Esophagus mucosa (tissue), 1 donor: ENCODE results near the gene MRPL54. TPM values are rescaled to one million over a fixed set of nuclear protein-coding genes. Genes with fewer than 3 reads are reported as not detected.
A peak's percentile ranks its signal among the peaks of the same experiment; 100 is the strongest.

Source experiments
- ATAC-seq: fragments of 200-7000 bp; cut with Tn5 transposase; one replicate; pipeline ENCODE4 v1.9.1; 2020
- total RNA-seq: library from RNA; stranded (reverse); gene quantifications from one replicate; pipeline ENCODE4 v1.2.4, GENCODE V29; 2023
- donor health status: DM: yes; HTN: yes; CAD: no.

Gene MRPL54
- total RNA-seq, 1 donor from 2014 or later = 62.3 TPM

DNA sequence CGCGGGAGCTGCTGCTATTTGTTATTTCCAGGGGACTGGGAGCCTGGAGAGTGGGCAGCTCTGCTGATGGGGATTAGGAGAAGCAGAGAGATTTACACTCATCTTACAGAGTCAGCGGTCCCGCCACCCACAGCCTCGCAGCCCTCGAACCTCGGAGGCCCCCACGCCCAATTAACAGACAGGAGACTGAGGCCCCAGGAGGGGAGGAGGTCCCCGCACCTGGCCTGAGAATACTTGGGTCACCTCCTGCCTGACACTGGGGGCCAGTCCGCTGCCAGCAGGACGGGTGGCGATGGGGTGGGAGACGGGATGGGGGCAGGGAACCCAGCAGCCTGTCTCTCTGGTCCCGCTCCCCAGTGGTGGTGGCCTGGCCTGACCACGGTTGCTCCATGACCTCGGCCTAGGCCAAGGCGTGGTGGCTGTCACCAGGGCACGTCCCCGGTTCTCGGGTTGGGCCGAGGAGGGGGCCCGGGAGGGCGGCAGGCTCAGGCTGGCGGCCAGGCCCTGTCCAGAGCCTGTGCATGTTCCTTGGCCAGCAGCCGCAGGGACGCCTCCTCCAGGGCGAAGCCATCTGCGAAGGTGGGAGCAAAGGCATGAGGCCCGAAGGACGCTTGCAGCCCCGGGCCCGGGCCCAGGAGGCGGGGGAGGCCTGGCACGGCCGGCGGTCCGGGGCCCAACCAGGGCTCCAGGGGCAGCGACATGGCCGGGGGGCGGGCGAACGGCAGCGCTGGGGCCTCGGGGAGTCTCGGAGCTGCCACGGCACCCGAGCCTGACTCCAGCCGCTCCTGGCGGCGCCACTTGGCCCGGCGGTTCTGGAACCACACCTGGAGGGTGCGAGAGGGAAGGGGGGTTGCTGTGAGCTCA lies 7.9 kb downstream of the MRPL54 start:
- ATAC-seq = no peak

DNA sequence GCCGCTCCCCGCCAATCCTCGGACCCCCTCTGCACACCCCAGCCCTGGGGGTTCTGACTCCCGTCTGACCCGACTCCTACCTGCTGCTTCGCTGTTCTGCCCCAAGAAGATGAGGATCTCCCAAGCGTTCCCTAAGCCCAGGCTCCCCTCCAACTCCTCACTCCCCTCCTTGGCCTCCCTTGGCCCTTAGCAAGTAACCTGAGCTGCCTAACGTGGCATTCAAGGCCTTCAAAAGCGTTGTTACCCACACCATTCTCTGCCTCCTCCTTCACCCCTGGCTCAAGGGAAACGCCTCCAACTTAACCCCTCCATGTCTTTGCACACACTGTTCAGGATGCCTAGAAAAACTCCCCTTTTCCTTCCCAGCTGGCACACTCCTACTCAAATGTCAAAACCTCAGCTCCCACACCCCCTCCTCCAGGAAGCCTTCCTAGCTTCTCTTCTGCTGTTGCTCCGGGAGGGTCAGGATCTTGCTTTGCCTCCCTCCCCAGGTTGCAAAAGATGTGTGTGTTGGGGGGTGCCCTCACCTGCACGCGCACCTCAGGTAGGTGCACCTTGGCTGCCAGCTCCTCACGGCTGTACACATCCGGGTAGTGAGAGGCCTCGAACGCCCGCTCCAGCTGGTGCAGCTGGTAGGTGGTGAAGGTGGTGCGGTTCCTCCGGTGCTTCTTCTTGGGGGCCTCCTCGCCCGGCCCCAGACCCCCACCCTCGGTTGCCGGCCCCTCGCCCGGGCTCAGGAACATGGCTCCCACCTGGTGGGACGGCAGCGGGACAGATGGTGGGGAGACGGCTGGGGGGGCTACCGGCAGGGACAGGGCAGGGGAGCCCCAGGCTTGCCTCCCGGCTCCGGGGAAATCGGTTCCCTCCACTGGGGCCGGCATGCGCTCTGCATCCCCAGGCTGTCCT lies 8.8 kb downstream of the MRPL54 start:
- no peak for ATAC-seq

DNA sequence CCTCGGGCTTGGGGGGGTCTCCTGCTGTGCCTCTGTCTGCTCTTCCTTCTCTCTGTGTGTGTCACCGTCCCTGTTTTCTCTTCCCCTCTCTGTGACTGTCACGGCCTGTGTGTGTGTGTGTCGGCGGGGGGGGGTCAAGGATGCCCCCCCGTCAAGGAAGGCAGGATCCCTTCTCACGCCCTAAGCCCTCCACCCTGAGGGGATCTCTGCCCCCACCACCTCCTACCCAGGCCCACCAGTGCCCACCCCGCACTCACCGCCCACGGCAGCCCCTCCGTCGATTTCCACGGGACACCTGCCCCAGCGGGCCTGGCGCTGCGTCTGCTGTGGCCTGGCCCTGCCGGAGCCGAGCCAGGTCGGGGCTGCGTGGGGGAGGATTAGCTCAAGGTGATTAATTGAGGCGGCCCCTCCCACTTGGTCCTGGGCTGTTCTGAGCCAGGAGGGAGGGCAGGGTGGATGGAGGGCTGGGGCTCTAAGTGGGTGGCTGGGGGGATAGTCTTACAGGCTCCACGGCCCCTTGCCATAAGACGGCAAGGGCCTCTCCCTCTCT lies 9.5 kb downstream of the MRPL54 start, which contains the start of gene RAX2:
Gene RAX2, minus strand, starts transcription at position 323 of the 550 bp plus-strand sequence. CDS start 486 bp downstream, outside the sequence.
- no peak for ATAC-seq

DNA sequence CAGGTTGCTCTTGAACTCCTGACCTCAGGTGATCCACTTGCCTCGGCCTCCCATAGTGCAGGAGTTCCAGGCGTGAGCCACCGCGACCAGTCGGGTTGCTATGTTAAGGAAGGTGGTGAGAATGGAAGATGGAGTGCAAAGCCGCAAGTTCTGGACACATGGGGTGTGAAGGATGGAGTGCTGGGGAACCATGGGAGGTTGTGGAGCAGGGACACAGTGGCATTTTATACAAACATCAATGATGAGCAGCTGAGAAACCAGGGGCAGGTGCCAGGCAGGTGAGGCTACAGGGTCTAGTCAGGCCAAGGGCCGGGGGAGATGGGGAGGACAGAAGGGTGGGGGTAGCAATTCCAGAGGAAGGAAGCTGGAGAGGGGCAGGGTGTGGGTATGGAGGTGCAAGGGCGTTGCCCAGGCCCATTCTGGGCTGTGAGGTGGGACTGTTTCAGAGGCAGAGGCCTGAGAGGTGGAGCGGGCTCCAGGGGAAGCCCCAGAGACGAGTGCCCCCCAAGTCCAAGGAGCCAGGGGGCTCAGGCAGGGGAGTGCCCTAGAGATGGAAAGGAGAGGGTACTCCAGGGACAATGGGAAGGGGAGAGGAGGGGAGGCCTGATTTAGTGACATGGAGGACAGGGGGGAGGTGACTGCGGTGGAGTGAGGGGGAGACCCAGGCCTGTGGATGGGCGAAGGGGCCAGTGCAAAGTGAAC lies 11.5 kb downstream of the MRPL54 start:
- ATAC-seq = no peak

DNA sequence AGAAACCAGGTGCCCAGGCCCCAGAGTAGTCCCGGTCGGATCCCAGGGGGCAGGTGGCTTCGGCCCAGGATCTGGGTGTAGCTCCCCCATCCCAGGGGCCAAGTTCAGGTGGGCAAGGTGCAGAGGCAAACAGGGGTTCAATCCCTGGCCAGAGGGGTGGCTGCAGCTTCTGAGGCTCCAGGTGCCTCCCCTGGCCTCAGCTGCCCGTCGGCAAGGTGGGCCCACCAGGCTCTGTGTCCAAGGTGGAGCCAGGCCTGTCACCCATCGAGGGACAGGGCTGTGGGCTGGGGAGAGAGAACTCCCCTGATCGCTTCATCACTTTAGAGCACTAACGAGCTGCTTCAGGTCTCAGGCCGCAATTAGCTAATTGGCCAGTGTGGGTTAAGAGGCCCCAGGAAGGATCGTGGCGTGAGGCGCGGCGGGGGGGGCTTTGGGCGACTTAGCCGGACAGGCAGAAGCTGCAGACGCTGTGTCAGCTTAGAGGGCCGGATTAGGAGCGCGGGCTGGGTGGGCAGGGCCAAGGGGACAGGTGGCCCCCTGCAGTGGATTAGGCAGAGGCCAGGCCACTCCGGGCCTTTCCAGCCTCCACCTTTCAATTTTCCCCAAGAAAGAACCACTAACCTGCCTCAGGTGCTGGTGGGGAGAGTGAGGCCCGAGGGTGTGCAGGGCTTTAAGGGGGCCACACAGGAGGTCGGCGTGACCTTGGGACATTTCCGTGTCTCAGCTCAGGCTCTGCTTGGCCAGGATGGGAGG lies 12.3 kb downstream of the MRPL54 start:
- no peak for ATAC-seq

DNA sequence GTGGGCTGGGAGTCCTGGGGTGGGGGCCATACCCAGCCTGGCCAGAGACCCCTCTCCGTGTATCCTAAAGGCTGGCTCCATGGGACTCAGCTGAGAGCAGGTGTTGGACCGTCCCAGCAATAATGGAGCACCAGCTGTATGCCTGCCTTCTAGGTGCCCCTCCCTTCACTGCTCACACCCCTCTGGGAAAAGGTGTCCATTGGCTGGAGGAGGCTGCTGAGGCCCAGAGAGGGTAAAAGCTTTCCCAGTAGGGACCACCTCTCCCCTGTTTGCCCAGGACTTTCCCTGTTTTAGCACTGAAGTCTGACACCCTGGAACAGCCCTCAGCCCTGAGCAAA lies 12.9 kb downstream of the MRPL54 start:
- no peak for ATAC-seq

- no peak for ATAC-seq
These were observed 13.3 kb downstream of the MRPL54 start for GRCh38 chr19:3775831-3776230.

DNA sequence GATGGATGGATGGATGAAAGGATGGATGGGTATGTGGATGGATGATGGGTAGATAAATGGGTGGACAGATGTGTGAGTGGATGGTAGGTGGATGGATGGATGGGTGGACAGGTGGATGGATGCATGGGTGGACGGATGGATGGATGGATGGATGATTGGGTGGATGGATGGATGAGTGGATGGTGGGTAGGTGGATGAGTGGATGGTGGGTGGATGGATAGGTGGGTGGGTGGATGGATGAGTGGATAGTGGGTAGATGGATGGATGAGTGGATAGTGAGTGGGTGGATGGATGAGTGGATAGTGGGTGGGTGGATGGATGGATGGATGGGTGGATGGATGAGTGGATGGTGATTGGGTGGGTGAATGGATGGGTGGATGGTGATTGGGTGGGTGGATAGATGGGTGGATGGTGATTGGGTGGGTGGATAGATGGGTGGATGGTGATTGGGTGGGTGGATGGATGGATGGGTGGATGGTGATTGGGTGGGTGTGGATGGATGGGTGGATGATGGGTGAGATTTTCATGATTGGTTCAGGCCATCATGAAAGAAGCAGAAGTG lies 14.1 kb downstream of the MRPL54 start:
- no peak for ATAC-seq

DNA sequence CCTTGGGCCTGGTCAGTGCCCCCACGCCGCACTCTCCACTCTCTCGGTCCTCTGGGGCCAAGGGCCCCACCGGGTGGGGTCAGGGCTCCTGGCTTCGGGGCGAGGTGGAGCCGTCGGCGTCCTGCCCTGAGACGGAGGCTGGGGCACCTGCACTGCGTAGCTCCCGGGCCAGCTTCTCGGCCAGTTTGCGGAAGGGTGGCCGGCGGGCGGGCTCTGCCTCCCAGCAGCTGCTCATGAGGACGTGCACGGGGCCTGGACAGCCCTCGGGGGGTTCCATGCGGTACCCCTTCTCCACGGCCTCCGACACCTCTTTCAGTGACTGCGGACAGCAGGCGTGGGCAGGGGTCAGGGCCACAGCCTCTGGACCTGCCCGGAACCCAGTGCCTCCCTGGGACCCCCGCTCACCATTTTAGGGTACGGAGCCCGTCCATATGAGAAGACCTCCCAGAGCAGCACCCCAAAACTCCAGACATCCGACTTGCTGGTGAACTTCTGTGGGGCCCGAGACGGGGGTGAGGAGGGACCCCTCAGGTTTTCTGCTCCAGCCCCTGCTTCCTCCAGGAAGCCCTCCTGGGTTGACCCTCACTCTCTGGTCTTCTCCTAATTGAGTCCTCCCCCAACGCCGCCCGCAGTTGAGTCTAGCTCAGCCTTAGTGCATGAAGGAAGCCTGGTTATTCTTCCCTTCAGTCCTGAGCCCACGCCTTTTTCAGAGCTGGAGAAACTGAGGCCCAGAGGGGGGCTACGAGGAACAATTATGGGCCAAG lies 15.8 kb downstream of the MRPL54 start:
- no peak for ATAC-seq

- no peak for ATAC-seq
These were observed 16.6 kb downstream of the MRPL54 start for GRCh38 chr19:3778899-3779723.

- no peak for ATAC-seq
These were observed 18.4 kb downstream of the MRPL54 start for GRCh38 chr19:3780786-3781304.

DNA sequence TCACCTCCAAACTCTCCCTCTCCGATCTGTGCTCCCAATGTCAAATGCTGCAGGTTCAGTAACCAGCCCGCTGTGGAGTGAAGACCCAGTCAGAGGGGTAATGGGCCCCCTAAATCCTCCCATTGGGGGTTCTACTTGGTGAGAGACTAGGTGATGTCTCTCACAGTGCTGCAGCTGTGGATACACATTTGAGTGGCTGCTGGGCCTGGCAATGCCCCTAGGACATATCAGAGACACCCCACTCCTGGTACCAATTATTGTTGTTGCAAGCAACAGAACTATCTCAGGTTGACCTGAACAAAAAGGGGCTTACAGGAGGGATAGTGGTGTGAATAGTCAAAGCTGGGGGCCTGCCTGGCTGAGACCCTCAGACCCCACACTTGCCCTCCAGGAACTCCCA lies 19.1 kb downstream of the MRPL54 start:
- no peak for ATAC-seq

GRCh38 chr19:3782330-3782729 lies 19.8 kb downstream of the MRPL54 start:
- no peak for ATAC-seq

DNA sequence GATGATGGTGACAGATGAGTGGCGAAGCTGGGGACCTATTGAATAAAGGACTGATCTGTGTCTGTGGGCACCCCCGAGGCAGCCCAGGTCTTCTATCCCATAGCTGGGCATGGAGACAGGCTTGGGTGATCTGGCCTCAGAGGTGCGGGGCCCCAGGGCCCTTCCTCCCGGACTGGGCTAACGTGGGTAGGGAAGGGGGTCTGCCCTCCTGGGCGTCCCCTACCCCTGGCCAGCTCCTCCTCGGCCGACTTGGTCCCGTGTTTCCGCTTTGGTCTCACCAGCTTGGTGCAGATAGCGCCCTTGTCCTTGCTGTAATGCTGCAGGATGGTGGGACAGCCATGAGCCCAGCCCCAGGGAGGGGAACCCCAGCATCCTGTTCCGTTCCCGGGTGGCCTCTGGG lies 20.4 kb downstream of the MRPL54 start:
- ATAC-seq = no peak

- peak; percentile 19 for ATAC-seq
These were observed 21.4 kb downstream of the MRPL54 start for GRCh38 chr19:3783660-3784584.

GRCh38 chr19:3784607-3785450 lies 22.3 kb downstream of the MRPL54 start:
- ATAC-seq = no peak

- ATAC-seq = peak; percentile 14
These were observed 23.0 kb downstream of the MRPL54 start for GRCh38 chr19:3785451-3785937.
